H1 (cell line): Measurements from ENCODE around the gene TFB2M. TPM values are rescaled to one million over a fixed set of nuclear protein-coding genes. Genes with fewer than 3 reads are reported as not detected.

Experiments used
- CTCF ChIA-PET: fragments of 300-600 bp; sonication (Branson Sonifier 250); formaldehyde crosslinking; loops from one replicate; lab custom pipeline; 2021; ENCODE audit not compliant: partially characterized antibody; lab: Charles Lee
- POLR2A ChIA-PET: fragments of 300-600 bp; sonication (Branson Sonifier 250); formaldehyde crosslinking; loops from one replicate; lab custom pipeline; 2021; ENCODE audit warnings: inconsistent platforms; ENCODE audit not compliant: partially characterized antibody; lab: Charles Lee
- DNase-seq, 2 experiments: peaks; one replicate each; pipeline versions ENCODE4 v3.0.0 to v3.0.0-alpha.2; 2010 to 2022; ENCODE audit warnings: low spot score in 2 of 2, low read depth in 1 of 2, mixed read lengths in 1 of 2
- FAIRE-seq: peaks from 2 replicates; lab custom pipeline; 2011; peaks lifted over from hg19 to GRCh38; lab: Jason Lieb, UNC
- H2AFZ ChIP-seq: 2 replicates; pipeline ENCODE4 v1.8.1; 2012; ENCODE audit warnings: low read length, inconsistent platforms
- H2AK5ac ChIP-seq: 2 replicates; pipeline ENCODE4 v1.6.1; 2013; ENCODE audit warnings: low read depth, low read length
- H2BK120ac ChIP-seq: replicated peaks from 2 replicates; pipeline ENCODE3; 2013; ENCODE audit warnings: low read depth, low read length, inconsistent platforms
- H2BK12ac ChIP-seq: 2 replicates; pipeline ENCODE4 v1.6.1; 2013; ENCODE audit warnings: low read depth, low read length
- H2BK15ac ChIP-seq: 2 replicates; pipeline ENCODE4 v1.6.1; 2013; ENCODE audit warnings: low read length
- H2BK20ac ChIP-seq: 2 replicates; pipeline ENCODE4 v1.6.1; 2013; ENCODE audit warnings: low read length
- H2BK5ac ChIP-seq: 2 replicates; pipeline ENCODE4 v1.6.1; 2013; ENCODE audit warnings: low read depth, low read length
- H3K14ac ChIP-seq: 2 replicates; pipeline ENCODE4 v1.6.1; 2013; ENCODE audit warnings: inconsistent platforms; ENCODE audit not compliant: insufficient read length
- H3K18ac ChIP-seq: 2 replicates; pipeline ENCODE4 v1.6.1; 2013; ENCODE audit warnings: low read length; ENCODE audit errors: extremely low read depth
- H3K23ac ChIP-seq: 2 replicates; pipeline ENCODE4 v1.6.1; 2013; ENCODE audit warnings: inconsistent platforms; ENCODE audit not compliant: insufficient read length
- H3K23me2 ChIP-seq: 2 replicates; pipeline ENCODE4 v1.6.1; 2013; ENCODE audit warnings: low read depth, low read length
- H3K27ac ChIP-seq: 2 replicates; pipeline ENCODE4 v1.6.1; 2011; ENCODE audit warnings: low read depth, low read length, inconsistent platforms
- H3K27me3 ChIP-seq, 4 experiments: replicated peaks in 1 of 4; 1 replicate in 1 of 4; 2 replicates in 3 of 4; pipeline versions ENCODE4 v1.6.1 to v1.8.1; 2011 to 2013; ENCODE audit warnings: low read length in 3 of 4, mild to moderate bottlenecking in 3 of 4, inconsistent platforms in 2 of 4, mixed read lengths in 2 of 4, moderate library complexity in 1 of 4; ENCODE audit not compliant: control insufficient read depth in 3 of 4, insufficient read depth in 3 of 4; ENCODE audit errors: extremely low read depth in 1 of 4
- H3K36me3 ChIP-seq, 4 experiments: 2 replicates each; pipeline versions ENCODE4 v1.6.1 to v1.8.1; 2011 to 2013; ENCODE audit warnings: mild to moderate bottlenecking in 4 of 4, low read length in 3 of 4, moderate library complexity in 2 of 4, control low read depth in 1 of 4, inconsistent platforms in 1 of 4; ENCODE audit not compliant: insufficient read depth in 4 of 4, control insufficient read depth in 2 of 4
- H3K4ac ChIP-seq: replicated peaks from 2 replicates; pipeline ENCODE3; 2013; ENCODE audit warnings: low read length, low read depth, mixed read lengths, inconsistent platforms; ENCODE audit not compliant: insufficient read length
- H3K4me1 ChIP-seq, 4 experiments: replicated peaks in 1 of 4; 1 replicate in 1 of 4; 2 replicates in 3 of 4; pipeline versions ENCODE4 v1.6.1 to v1.8.1; 2011 to 2013; ENCODE audit warnings: low read length in 3 of 4, inconsistent platforms in 2 of 4, mixed read lengths in 1 of 4; ENCODE audit not compliant: insufficient read depth in 4 of 4, control insufficient read depth in 3 of 4
- H3K4me2 ChIP-seq, 2 experiments: 2 replicates each; pipeline versions ENCODE4 v1.6.1 to v1.8.1; 2011 to 2013; ENCODE audit warnings: low read depth in 2 of 2, low read length in 2 of 2, control low read depth in 1 of 2, inconsistent platforms in 1 of 2, mild to moderate bottlenecking in 1 of 2; ENCODE audit not compliant: insufficient read depth in 1 of 2
- H3K4me3 ChIP-seq, 4 experiments: fragments of 200-600, 300-600 bp in 1 of 4; sonication (generic), shearing (Covaris generic), sonication (Bioruptor Twin) in 1 of 4; 2 replicates each; pipeline versions ENCODE4 v1.5.1 to v1.8.1; 2011 to 2016; ENCODE audit warnings: low read length in 4 of 4, low read depth in 3 of 4, control low read depth in 2 of 4, inconsistent platforms in 2 of 4, mild to moderate bottlenecking in 2 of 4, mixed read lengths in 1 of 4, moderate library complexity in 1 of 4; ENCODE audit not compliant: insufficient read depth in 2 of 4; ENCODE audit errors: extremely low read depth in 1 of 4
- H3K56ac ChIP-seq: replicated peaks from 2 replicates; pipeline ENCODE3; 2013; ENCODE audit warnings: low read depth, mild to moderate bottlenecking, mixed read lengths, low read length, inconsistent platforms; ENCODE audit not compliant: insufficient read length
- H3K79me1 ChIP-seq: 2 replicates; pipeline ENCODE4 v1.6.1; 2013; ENCODE audit warnings: low read depth, low read length, control low read depth
- H3K79me2 ChIP-seq, 2 experiments: 2 replicates each; pipeline versions ENCODE4 v1.6.1 to v1.8.1; 2012 to 2013; ENCODE audit warnings: low read length in 2 of 2, mild to moderate bottlenecking in 2 of 2, inconsistent platforms in 1 of 2; ENCODE audit not compliant: insufficient read depth in 2 of 2, control insufficient read depth in 1 of 2
- H3K9ac ChIP-seq, 4 experiments: replicated peaks in 1 of 4; 1 replicate in 1 of 4; 2 replicates in 3 of 4; pipeline versions ENCODE4 v1.6.1 to v1.8.1; 2011 to 2013; ENCODE audit warnings: low read depth in 3 of 4, low read length in 3 of 4, control low read depth in 2 of 4, mild to moderate bottlenecking in 2 of 4, moderate library complexity in 2 of 4, inconsistent platforms in 1 of 4; ENCODE audit errors: extremely low read depth in 1 of 4
- H3K9me3 ChIP-seq, 2 experiments: 2 replicates each; pipeline versions ENCODE4 v1.6.1 to v1.8.1; 2012 to 2013; ENCODE audit warnings: mild to moderate bottlenecking in 2 of 2, moderate library complexity in 2 of 2, control low read depth in 1 of 2, inconsistent platforms in 1 of 2, low read depth in 1 of 2, low read length in 1 of 2, mixed read lengths in 1 of 2; ENCODE audit not compliant: insufficient read depth in 2 of 2
- H4K20me1 ChIP-seq, 2 experiments: replicated peaks in 1 of 2; 2 replicates each; pipeline versions ENCODE3 to v1.8.1; 2011 to 2013; ENCODE audit warnings: inconsistent platforms in 2 of 2, low read length in 2 of 2, mild to moderate bottlenecking in 1 of 2; ENCODE audit not compliant: insufficient read depth in 2 of 2, control insufficient read depth in 1 of 2
- H4K5ac ChIP-seq: 2 replicates; pipeline ENCODE4 v1.6.1; 2013; ENCODE audit warnings: low read length, low read depth, mixed read lengths, inconsistent platforms; ENCODE audit not compliant: insufficient read length
- H4K8ac ChIP-seq: 2 replicates; pipeline ENCODE4 v1.8.0; 2013; ENCODE audit warnings: mild to moderate bottlenecking, moderate library complexity, low read length, inconsistent platforms; ENCODE audit not compliant: insufficient read depth; ENCODE audit errors: extremely low read depth
- H4K91ac ChIP-seq: replicated peaks from 2 replicates; pipeline ENCODE3; 2013; ENCODE audit warnings: low read length, mixed read lengths, inconsistent platforms; ENCODE audit not compliant: insufficient read length
- BACH1 ChIP-seq: IDR thresholded peaks from 2 replicates; pipeline ENCODE4 v1.6.1; 2012; ENCODE audit warnings: low read length, improper control_type of control experiment
- CHD2 ChIP-seq: IDR thresholded peaks from 2 replicates; pipeline ENCODE4 v1.6.1; 2012; ENCODE audit warnings: low read length, improper control_type of control experiment
- NANOG ChIP-seq: IDR thresholded peaks from 2 replicates; pipeline ENCODE4 v1.6.1; 2011; ENCODE audit warnings: low read length, low read depth, mild to moderate bottlenecking, inconsistent platforms; ENCODE audit not compliant: insufficient read depth, poor library complexity, severe bottlenecking
- RAD21 ChIP-seq, 2 experiments: IDR thresholded peaks in 1 of 2; conservative IDR thresholded peaks in 1 of 2; 2 replicates each; pipeline ENCODE4 v1.6.1; 2011; ENCODE audit warnings: low read depth in 2 of 2, low read length in 2 of 2, improper control_type of control experiment in 1 of 2, inconsistent platforms in 1 of 2, mild to moderate bottlenecking in 1 of 2, moderate library complexity in 1 of 2
- SP4 ChIP-seq: IDR thresholded peaks from 2 replicates; pipeline ENCODE4 v1.6.1; 2012; ENCODE audit warnings: low read length, inconsistent platforms
- TAF7 ChIP-seq: optimal IDR thresholded peaks from 2 replicates; pipeline ENCODE3; 2011; ENCODE audit warnings: low read depth, mild to moderate bottlenecking, inconsistent platforms, low read length, moderate library complexity, borderline replicate concordance
- WGBS, 2 experiments: shearing (Covaris generic) in 1 of 2; methylation state at CpG; one replicate each; pipeline versions ENCODE4 v1.1.6 to v1.1.7; 2013 to 2015; ENCODE audit warnings: low lambda C conversion rate in 2 of 2, mixed read lengths in 2 of 2, inconsistent platforms in 1 of 2, low coverage in 1 of 2, missing lambda C conversion rate in 1 of 2; ENCODE audit not compliant: insufficient replicate concordance in 2 of 2, insufficient coverage in 1 of 2, insufficient read length in 1 of 2; ENCODE audit errors: extremely low coverage in 1 of 2, missing lambda C conversion rate in 1 of 2; 5-methylcytosine and 5-hydroxymethylcytosine counted together
- polyA plus RNA-seq, 7 experiments: library from polyadenylated mRNA; depleted of rRNA in 3 of 7; stranded (reverse) in 5 of 7; unstranded in 2 of 7; fragments of >200 nt in 5 of 7; fragments of 200-250 nt in 2 of 7; gene quantifications; 1 replicate in 5 of 7; 2 replicates in 1 of 7; 4 replicates in 1 of 7; pipeline versions ENCODE4 v1.2.1 to v1.2.3, GENCODE V29; 2011 to 2013; ENCODE audit warnings: missing spikeins in 2 of 7, mixed read lengths in 2 of 7
- total RNA-seq: library from RNA; stranded (reverse); fragmentation: NEBNext Ultra II Directional; extraction: Animal tissue kit (Norgen Biotek cat#: 25700); gene quantifications from 2 replicates; pipeline ENCODE4 v1.2.1, GENCODE V29; 2021
- TF ChIP-seq, protein P1 (sequence below): IDR thresholded peaks from 2 replicates; pipeline ENCODE4 v1.6.1; 2012; ENCODE audit warnings: low read length, inconsistent platforms
- TF ChIP-seq, protein P2 (sequence below): IDR thresholded peaks from 2 replicates; pipeline ENCODE4 v1.6.1; 2011; ENCODE audit warnings: low read length, improper control_type of control experiment

Gene TFB2M
- total and polyA plus RNA-seq, 2 of the 8 experiments (the other 6 are each of a cell fraction or from before 2014, with no cell fraction given), result 10.4 to 22.0 TPM

DNA sequence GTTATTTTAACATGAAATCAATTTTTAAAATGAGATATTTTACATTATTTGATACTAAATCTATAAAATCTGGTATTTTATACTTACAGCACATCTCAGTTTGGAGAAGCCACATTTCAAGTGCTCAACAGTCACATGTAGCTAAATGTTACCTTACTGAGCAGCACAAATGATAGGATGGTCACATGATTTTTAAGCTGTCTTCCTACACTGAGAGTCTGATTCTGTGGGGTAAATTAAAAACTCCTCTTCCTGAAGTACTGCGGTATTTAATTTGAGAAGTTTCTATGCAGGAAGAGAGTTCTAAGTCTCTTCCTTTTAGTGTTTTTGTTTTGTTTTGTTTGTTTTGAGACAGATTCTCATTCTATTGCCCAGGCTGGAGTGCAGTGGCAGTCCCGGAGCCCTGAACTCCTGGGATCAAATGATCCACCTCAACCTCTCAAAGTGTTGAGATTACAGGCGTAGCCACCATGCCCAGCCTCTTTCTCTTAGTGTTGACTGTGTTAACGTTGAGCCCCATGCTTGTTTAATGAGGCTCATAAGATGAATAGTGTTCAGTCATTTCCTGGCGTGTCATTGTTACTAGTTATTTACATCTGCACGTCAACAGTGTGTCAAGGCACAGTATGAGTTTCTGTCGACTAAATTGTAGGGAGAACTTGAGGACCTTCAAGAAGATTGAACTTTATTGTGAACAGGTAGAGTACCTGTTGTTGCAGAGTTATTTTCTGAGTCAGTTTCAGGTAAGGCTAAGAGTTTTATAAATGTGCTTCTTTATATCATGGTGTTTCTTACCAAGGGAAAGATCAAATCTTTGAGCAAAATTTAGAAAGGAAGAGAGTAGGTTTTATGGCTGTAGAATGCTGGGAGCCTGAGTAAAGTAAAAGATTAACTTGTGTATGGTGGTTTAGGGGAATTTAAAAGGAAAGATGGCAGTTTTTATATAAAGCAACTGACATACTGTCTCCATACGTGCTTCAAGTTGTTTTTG is 3.5 kb upstream of the TFB2M start:
- Histone ChIP-seq H3K27ac (no peak overlapping the region), H4K8ac (no peak overlapping the region), H3K14ac (no peak overlapping the region), H3K27me3 (no peaks in the 10 kb centered on the region), H4K20me1 (peaks cover 0 to 5% of the 10 kb centered on the region in 2 experiments), H3K9ac (no peak overlapping the region), H3K79me1 (no peaks in the 10 kb centered on the region), H2BK20ac (no peak overlapping the region), H3K36me3 (no peaks in the 10 kb centered on the region), H3K4me2 (no peak overlapping the region), H3K9me3 (no peaks in the 10 kb centered on the region), H3K4me3 (no peak overlapping the region), H3K79me2 (peaks cover 7 to 61% of the 10 kb centered on the region in 2 experiments), H3K4me1 (peaks cover 0 to 5% (median 2%) of the 10 kb centered on the region in 4 experiments; a peak in 2 of 7 replicates), H3K23ac (no peak overlapping the region), H4K91ac (no peak overlapping the region), H4K5ac (no peak overlapping the region), H2AK5ac (no peak overlapping the region), H2BK12ac (no peak overlapping the region), H2BK5ac (no peak overlapping the region), H3K4ac (no peak overlapping the region), H3K18ac (no peak overlapping the region), H2AFZ (no peak overlapping the region), H3K23me2 (no peaks in the 10 kb centered on the region), H2BK120ac (no peak overlapping the region), H2BK15ac (no peak overlapping the region), H3K56ac (no peak overlapping the region)
- ChIA-PET CTCF (no interaction called here), POLR2A (no interaction called here)
- no peak for FAIRE-seq
- WGBS, 2 experiments, result 83% methylated on average over 8 of the region's 8 CpGs; no CpG with 5 or more reads in 1 of the 2 experiments
- DNase-seq, result no peak
- TF ChIP-seq, protein P1, sequence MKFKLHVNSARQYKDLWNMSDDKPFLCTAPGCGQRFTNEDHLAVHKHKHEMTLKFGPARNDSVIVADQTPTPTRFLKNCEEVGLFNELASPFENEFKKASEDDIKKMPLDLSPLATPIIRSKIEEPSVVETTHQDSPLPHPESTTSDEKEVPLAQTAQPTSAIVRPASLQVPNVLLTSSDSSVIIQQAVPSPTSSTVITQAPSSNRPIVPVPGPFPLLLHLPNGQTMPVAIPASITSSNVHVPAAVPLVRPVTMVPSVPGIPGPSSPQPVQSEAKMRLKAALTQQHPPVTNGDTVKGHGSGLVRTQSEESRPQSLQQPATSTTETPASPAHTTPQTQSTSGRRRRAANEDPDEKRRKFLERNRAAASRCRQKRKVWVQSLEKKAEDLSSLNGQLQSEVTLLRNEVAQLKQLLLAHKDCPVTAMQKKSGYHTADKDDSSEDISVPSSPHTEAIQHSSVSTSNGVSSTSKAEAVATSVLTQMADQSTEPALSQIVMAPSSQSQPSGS, result no peak
- TF ChIP-seq, protein P2, sequence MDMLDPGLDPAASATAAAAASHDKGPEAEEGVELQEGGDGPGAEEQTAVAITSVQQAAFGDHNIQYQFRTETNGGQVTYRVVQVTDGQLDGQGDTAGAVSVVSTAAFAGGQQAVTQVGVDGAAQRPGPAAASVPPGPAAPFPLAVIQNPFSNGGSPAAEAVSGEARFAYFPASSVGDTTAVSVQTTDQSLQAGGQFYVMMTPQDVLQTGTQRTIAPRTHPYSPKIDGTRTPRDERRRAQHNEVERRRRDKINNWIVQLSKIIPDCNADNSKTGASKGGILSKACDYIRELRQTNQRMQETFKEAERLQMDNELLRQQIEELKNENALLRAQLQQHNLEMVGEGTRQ, result no peak
- TF ChIP-seq RAD21 (IDR thresholded peaks at IDR 0.05 in 1 of 2, conservative IDR thresholded peaks at IDR 0.05 in 1 of 2; ENCODE audit: low read depth in 2 of 2, low read length in 2 of 2) (no peak), NANOG (no peak), TAF7 (no peak), CHD2 (no peak), BACH1 (no peak), SP4 (no peak)
